Articular chondrocyte of knee joint (primary cell): ENCODE measurements around the gene CCDC174. TPM values are rescaled to one million over a fixed set of nuclear protein-coding genes. Genes with fewer than 3 reads are reported as not detected.

ENCODE experiments used
- total RNA-seq: library from RNA; depleted of rRNA; stranded (reverse); fragments of >200 nt; gene quantifications from 2 replicates; pipeline ENCODE4 v1.2.3, GENCODE V29; 2012

The CCDC174 gene
- total RNA-seq: 17.4 and 22.7 TPM in 2 replicates

DNA sequence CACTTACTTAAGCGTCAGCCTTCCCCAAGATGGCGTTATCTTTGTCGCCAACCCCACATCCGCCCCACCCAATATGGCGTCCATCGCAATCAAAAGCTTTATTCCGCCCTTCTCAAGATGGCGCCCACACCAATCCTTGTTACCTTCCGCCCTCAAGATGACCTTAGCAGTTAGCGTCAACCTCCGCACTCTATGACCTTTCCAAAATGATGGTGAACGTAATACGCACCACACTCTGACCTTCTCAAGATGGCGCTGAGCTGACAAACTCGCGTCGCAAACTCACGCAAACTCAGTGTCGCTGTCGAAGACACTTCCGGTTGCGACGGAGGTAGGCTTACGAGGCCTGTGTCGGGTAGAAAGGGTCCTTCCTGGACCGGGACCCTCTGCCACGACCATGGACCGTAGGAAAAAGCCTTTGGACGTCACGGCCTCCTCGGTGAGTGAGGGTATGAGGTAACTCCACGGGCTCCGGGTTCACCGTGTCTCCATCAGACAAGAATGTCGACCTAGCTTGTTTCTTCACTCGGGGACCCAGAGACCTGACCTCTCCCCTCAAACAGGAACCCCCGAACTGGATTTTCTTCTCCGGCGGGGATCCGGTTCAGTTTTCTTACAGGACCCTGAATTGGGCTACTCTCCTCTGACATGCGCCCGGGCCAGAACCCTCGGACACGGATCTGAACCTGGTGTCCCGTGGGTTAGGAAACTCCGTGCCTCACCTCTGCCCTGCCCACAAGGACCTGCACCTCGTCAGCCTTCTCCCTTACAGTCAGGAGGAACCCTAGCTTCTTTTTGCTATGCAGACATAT is at the start of gene CCDC174:
Gene CCDC174, plus strand, starts transcription at position 323 of the 812 bp plus-strand sequence. Its CDS starts 75 bp downstream, at position 398.

DNA sequence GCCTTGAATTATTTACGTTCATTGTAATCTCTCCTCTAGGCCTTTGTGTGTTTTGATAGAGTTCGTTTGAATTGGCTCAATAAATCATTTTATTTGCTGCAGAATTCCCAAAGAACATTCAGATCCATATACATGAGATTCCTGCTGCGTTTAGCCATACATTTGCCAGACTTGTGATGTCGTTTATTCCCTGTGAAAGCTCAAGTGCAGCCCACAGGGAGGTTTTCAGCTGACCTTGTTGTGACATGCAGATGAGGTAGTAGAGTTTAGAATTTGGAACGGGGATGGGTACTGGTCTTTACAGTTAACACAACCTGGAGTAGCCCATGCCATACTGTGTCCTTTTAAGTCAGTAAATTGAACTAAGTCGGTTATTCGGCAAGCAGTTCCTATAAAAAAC is 23.3 kb downstream of the CCDC174 start, which contains the start of gene C3orf20:
Gene C3orf20, plus strand, starts transcription at position 301 of the 400 bp plus-strand sequence. CDS start 7,573 bp downstream, outside the sequence.

Other genes starting within 250 kb of the CCDC174 start
- gene SLC6A6, start 249.2 kb upstream of the CCDC174 start, total RNA-seq: 29.9 and 40.5 TPM in 2 replicates
- gene GRIP2, start 111.4 kb upstream of the CCDC174 start, total RNA-seq: 0.65 and 1.6 TPM in 2 replicates
- gene C3orf20, start 23.4 kb downstream of the CCDC174 start, total RNA-seq: 0.13 and 0.22 TPM in 2 replicates
- 11.7 and 19.5 TPM in 2 replicates for gene FGD5, start 167.2 kb downstream of the CCDC174 start, total RNA-seq